HG03139 (cell line): ENCODE measurements around the gene AUTS2.

Experiments used
- ATAC-seq: cut with Tn5 transposase; IDR thresholded peaks from one replicate; pipeline ENCODE4 v1.9.1; 2021; ENCODE audit not compliant: unreplicated experiment

AUTS2 gene

GRCh38 chr7:69598081-69598486, at the start of gene AUTS2:
Gene AUTS2 (plus strand): TSS chr7:69598475. CDS start chr7:69599654, 1,179 bp downstream.
- ATAC-seq = peak; percentile 48

GRCh38 chr7:69550991-69551390, 47.3 kb upstream of the AUTS2 start:
- no peak for ATAC-seq

- no peak for ATAC-seq
These were observed 45.1 kb upstream of the AUTS2 start for GRCh38 chr7:69553190-69553589.

- ATAC-seq = no peak
These were observed 36.9 kb upstream of the AUTS2 start for GRCh38 chr7:69561266-69561960.

GRCh38 chr7:69564454-69565417, 33.5 kb upstream of the AUTS2 start:
- no peak for ATAC-seq

- no peak for ATAC-seq
These were observed 30.5 kb upstream of the AUTS2 start for GRCh38 chr7:69567800-69568199.

GRCh38 chr7:69568266-69568665, 30.0 kb upstream of the AUTS2 start:
- ATAC-seq = no peak

GRCh38 chr7:69575651-69576050, 22.6 kb upstream of the AUTS2 start:
- no peak for ATAC-seq

GRCh38 chr7:69577221-69577620, 21.1 kb upstream of the AUTS2 start:
- no peak for ATAC-seq

- no peak for ATAC-seq
These were observed 13.1 kb upstream of the AUTS2 start for GRCh38 chr7:69585169-69585568.

- no peak for ATAC-seq
These were observed 12.0 kb upstream of the AUTS2 start for GRCh38 chr7:69586321-69586720.

GRCh38 chr7:69588773-69589172, 9.5 kb upstream of the AUTS2 start:
- no peak for ATAC-seq

GRCh38 chr7:69591805-69592204, 6.5 kb upstream of the AUTS2 start:
- ATAC-seq = no peak

- ATAC-seq = no peak
These were observed 4.8 kb upstream of the AUTS2 start for GRCh38 chr7:69593511-69593910.

GRCh38 chr7:69595415-69595814, 2.9 kb upstream of the AUTS2 start:
- ATAC-seq = no peak

GRCh38 chr7:69596056-69596455, 2.2 kb upstream of the AUTS2 start:
- ATAC-seq = no peak

GRCh38 chr7:69596723-69597277, 1.5 kb upstream of the AUTS2 start:
- ATAC-seq = no peak

GRCh38 chr7:69597278-69598076, 798 bp upstream of the AUTS2 start:
- ATAC-seq = peak; percentile 2

GRCh38 chr7:69598487-69599285, 411 bp downstream of the AUTS2 start:
- ATAC-seq = no peak

GRCh38 chr7:69599286-69599954, 1.1 kb downstream of the AUTS2 start:
- ATAC-seq = no peak
